Measurements from ENCODE around the gene PSMB4. TPM values are rescaled to one million over a fixed set of nuclear protein-coding genes. Genes with fewer than 3 reads are reported as not detected.

PSMB4 gene
- total RNA-seq, 1 experiment from 2014 or later = 414 TPM

DNA sequence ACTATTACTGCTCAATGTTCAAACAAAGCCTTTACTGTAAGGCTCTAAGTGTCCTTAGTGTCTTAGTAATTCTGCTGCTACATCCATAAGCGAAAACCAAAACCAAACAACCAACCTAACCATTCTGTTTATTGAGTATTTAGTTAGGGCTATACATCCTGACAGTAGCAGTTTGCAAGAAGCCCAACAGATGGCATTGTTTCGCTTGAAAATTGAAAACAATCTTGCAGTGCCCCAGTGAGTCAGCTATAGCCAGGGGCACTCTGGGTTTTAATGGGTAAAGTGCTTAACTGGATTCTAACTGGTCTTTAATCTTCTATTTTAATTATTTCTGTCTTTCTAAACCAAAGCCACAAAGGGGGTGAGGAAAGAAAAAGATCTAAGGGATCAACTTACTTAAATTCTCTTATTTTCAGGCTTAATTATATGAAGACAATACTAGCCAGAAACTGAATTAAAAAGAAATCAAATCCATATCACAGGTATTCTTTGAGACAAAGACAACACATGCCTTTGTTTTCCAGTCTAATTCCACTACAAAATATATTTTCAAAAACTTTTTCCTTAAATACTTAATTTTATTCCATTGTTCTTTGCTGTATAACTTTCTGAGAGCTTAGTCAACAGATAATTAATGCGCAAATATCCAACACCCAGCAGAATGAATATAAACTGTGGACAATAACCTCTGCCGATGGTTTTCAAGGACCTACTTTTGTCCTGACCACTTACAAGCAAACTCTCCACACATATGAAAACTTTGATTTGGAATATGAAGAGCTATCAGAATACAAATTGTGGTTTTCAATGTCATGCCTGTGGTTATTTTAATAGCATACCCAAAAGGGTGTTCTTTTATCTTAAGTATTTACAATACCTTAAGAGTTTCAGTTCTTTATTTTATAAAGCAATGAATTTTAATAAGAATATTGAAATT is 44.7 kb downstream of the PSMB4 start:
- peak overlapping the region; percentile 92; the same call in 1 of the 2 replicates for H3K27ac Mint-ChIP-seq
- TF ChIP-seq, protein P1, sequence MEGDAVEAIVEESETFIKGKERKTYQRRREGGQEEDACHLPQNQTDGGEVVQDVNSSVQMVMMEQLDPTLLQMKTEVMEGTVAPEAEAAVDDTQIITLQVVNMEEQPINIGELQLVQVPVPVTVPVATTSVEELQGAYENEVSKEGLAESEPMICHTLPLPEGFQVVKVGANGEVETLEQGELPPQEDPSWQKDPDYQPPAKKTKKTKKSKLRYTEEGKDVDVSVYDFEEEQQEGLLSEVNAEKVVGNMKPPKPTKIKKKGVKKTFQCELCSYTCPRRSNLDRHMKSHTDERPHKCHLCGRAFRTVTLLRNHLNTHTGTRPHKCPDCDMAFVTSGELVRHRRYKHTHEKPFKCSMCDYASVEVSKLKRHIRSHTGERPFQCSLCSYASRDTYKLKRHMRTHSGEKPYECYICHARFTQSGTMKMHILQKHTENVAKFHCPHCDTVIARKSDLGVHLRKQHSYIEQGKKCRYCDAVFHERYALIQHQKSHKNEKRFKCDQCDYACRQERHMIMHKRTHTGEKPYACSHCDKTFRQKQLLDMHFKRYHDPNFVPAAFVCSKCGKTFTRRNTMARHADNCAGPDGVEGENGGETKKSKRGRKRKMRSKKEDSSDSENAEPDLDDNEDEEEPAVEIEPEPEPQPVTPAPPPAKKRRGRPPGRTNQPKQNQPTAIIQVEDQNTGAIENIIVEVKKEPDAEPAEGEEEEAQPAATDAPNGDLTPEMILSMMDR (IDR thresholded peaks at IDR 0.05) = peak; percentile 43
- TF ChIP-seq ZNF423 (CRISPR knock-in tag; IDR thresholded peaks at IDR 0.05) = no peak
- no peak for TF ChIP-seq ZNF263 (CRISPR knock-in tag; IDR thresholded peaks at IDR 0.05; ENCODE audit: low read depth)
- TF ChIP-seq, protein P2, sequence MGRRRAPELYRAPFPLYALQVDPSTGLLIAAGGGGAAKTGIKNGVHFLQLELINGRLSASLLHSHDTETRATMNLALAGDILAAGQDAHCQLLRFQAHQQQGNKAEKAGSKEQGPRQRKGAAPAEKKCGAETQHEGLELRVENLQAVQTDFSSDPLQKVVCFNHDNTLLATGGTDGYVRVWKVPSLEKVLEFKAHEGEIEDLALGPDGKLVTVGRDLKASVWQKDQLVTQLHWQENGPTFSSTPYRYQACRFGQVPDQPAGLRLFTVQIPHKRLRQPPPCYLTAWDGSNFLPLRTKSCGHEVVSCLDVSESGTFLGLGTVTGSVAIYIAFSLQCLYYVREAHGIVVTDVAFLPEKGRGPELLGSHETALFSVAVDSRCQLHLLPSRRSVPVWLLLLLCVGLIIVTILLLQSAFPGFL (CRISPR knock-in tag; IDR thresholded peaks at IDR 0.05; ENCODE audit: borderline replicate concordance) = no peak
- no peak for TF ChIP-seq ZNF232 (CRISPR knock-in tag; IDR thresholded peaks at IDR 0.05)
- CTCF ChIA-PET = interaction anchor here (0.6 to 1.9 kb wide), 19 partner anchors 10 to 392 kb away, joined by 3 to 12 read pairs (median 4); partner anchors contain the start of genes CGN and TUFT1
- no peak overlapping the region for H3K4me3 Mint-ChIP-seq
- POLR2A ChIA-PET = interaction anchor here (1.0 kb wide), 1 partner anchor 67 kb away, joined by 5 read pairs; the partner anchor contains the start of gene CGN
- no peaks in the 10 kb centered on the region for H3K9me3 Mint-ChIP-seq
- H3K36me3 Mint-ChIP-seq = peaks cover 21% of the 10 kb centered on the region
- peak; percentile 91 for ATAC-seq
- peaks cover 18% of the 10 kb centered on the region for H3K4me1 Mint-ChIP-seq
- H3K27me3 Mint-ChIP-seq (ENCODE audit: low read depth) = no peaks in the 10 kb centered on the region
- peak; percentile 46 for DNase-seq (ENCODE audit: low spot score)

DNA sequence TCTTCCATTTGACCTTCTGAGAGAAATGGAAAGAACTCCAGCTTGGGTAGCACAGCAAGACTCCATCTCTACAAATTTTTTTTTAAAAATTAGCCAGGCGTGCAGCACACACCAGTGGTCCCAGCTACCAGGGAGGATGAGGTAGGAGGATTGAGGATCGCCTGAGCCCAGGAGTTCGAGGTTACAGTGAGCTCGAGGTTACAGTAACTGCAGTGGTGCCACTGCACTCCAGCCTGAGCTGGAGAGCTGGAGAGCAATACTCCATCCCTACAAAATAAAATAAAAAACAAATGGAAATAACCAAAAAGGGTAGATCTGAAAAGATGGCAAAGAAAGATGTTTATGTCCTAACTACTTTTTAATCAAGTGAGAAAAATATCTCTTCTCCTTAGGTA is 45.4 kb downstream of the PSMB4 start:
- POLR2A ChIA-PET = no interaction called here
- Mint-ChIP-seq H3K36me3 (peaks cover 21% of the 10 kb centered on the region), H3K9me3 (no peaks in the 10 kb centered on the region), H3K27me3 (ENCODE audit: low read depth) (no peaks in the 10 kb centered on the region), H3K27ac (peak overlapping the region; percentile 79; the same call in 1 of the 2 replicates), H3K4me3 (no peak overlapping the region), H3K4me1 (peaks cover 18% of the 10 kb centered on the region)
- DNase-seq (ENCODE audit: low spot score) (no peak), ATAC-seq (peak; percentile 53; the same call in 1 of the 2 replicates)
- no peak for TF ChIP-seq PRRX2 (CRISPR knock-in tag; IDR thresholded peaks at IDR 0.05)
- TF ChIP-seq, protein P3, sequence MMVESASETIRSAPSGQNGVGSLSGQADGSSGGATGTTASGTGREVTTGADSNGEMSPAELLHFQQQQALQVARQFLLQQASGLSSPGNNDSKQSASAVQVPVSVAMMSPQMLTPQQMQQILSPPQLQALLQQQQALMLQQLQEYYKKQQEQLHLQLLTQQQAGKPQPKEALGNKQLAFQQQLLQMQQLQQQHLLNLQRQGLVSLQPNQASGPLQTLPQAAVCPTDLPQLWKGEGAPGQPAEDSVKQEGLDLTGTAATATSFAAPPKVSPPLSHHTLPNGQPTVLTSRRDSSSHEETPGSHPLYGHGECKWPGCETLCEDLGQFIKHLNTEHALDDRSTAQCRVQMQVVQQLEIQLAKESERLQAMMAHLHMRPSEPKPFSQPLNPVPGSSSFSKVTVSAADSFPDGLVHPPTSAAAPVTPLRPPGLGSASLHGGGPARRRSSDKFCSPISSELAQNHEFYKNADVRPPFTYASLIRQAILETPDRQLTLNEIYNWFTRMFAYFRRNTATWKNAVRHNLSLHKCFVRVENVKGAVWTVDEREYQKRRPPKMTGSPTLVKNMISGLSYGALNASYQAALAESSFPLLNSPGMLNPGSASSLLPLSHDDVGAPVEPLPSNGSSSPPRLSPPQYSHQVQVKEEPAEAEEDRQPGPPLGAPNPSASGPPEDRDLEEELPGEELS (CRISPR knock-in tag; IDR thresholded peaks at IDR 0.05) = no peak
- TF ChIP-seq JUN (CRISPR knock-in tag; IDR thresholded peaks at IDR 0.05) = no peak
- TF ChIP-seq, protein P4, sequence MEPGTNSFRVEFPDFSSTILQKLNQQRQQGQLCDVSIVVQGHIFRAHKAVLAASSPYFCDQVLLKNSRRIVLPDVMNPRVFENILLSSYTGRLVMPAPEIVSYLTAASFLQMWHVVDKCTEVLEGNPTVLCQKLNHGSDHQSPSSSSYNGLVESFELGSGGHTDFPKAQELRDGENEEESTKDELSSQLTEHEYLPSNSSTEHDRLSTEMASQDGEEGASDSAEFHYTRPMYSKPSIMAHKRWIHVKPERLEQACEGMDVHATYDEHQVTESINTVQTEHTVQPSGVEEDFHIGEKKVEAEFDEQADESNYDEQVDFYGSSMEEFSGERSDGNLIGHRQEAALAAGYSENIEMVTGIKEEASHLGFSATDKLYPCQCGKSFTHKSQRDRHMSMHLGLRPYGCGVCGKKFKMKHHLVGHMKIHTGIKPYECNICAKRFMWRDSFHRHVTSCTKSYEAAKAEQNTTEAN (CRISPR knock-in tag; IDR thresholded peaks at IDR 0.05) = no peak
- no peak for TF ChIP-seq NFE2L1 (CRISPR knock-in tag; IDR thresholded peaks at IDR 0.05)
- no peak for TF ChIP-seq RORB (CRISPR knock-in tag; IDR thresholded peaks at IDR 0.05)
- TF ChIP-seq ZNF138 (CRISPR knock-in tag; conservative IDR thresholded peaks at IDR 0.05) = no peak
- no peak for TF ChIP-seq IRF2 (CRISPR knock-in tag; IDR thresholded peaks at IDR 0.05; ENCODE audit: borderline replicate concordance, low read depth)
- no peak for TF ChIP-seq TEAD4 (CRISPR knock-in tag; IDR thresholded peaks at IDR 0.05)
- CTCF ChIA-PET = interaction anchor here (0.5 to 1.9 kb wide), 17 partner anchors 9 to 392 kb away, joined by 3 to 12 read pairs (median 5); partner anchors contain the start of genes CGN and TUFT1

DNA sequence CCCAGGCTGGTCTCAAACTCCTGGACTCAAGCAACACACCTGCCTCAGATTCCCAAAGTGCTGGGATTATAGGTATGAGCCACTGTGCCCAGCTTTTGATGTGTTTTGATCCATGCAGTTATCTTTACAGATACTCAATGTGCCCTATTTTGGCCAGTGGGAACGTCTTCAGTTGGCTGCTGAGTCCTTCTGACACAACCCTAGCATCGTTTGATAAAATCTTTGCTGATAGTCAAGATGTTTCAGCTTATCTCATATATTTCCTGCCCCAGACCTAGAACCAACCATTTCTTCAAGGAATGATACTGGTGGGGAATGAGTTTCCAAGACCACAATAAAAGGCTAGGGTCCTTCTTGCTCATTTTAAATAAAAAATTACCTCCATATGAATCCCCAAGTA is 48.3 kb downstream of the PSMB4 start:
- TF ChIP-seq KAT7 (CRISPR knock-in tag; IDR thresholded peaks at IDR 0.05; ENCODE audit: borderline replicate concordance) = no peak
- H3K27ac Mint-ChIP-seq = no peak overlapping the region
- ChIA-PET POLR2A (interaction anchor here (0.6 to 1.4 kb wide), 2 partner anchors 63 to 93 kb away, joined by 3 read pairs; no protein-coding TSS in a partner anchor), CTCF (interaction anchor here (1.0 kb wide), 1 partner anchor 93 kb away, joined by 4 read pairs; no protein-coding TSS in a partner anchor)
- H3K27me3 Mint-ChIP-seq (ENCODE audit: low read depth) = no peaks in the 10 kb centered on the region
- no peaks in the 10 kb centered on the region for H3K9me3 Mint-ChIP-seq
- H3K4me1 Mint-ChIP-seq = peaks cover 18% of the 10 kb centered on the region
- DNase-seq (ENCODE audit: low spot score) (no peak), ATAC-seq (no peak)
- no peak overlapping the region for H3K4me3 Mint-ChIP-seq
- H3K36me3 Mint-ChIP-seq = peaks cover 7% of the 10 kb centered on the region; the same call in 1 of the 2 replicates

Other genes with a start within 250 kb of the PSMB4 start
- 0.15 TPM in 1 of 3 replicates, not detected in the others for gene TNFAIP8L2, start 242.9 kb upstream of the PSMB4 start, total RNA-seq (2021)
- 6.3 to 7.8 TPM (median 6.9 TPM) in 3 replicates for gene LYSMD1, start 233.7 kb upstream of the PSMB4 start, total RNA-seq (2021)
- 35.3 to 45.3 TPM (median 35.8 TPM) in 3 replicates for gene SCNM1, start 233.4 kb upstream of the PSMB4 start, total RNA-seq (2021)
- 0.66 to 0.82 TPM (median 0.79 TPM) in 3 replicates for gene TMOD4, start 223.6 kb upstream of the PSMB4 start, total RNA-seq (2021)
- 87.2 to 103 TPM (median 97.6 TPM) in 3 replicates for gene VPS72, start 209.4 kb upstream of the PSMB4 start, total RNA-seq (2021)
- 77.8 to 84.8 TPM (median 81.3 TPM) in 3 replicates for gene PIP5K1A, start 201.0 kb upstream of the PSMB4 start, total RNA-seq (2021)
- gene PSMD4, start 144.8 kb upstream of the PSMB4 start, total RNA-seq (2021) = 184 to 202 TPM (median 186 TPM) in 3 replicates
- 54.1 to 56.8 TPM (median 55.1 TPM) in 3 replicates for gene ZNF687, start 117.3 kb upstream of the PSMB4 start, total RNA-seq (2021)
- gene PI4KB, start 72.2 kb upstream of the PSMB4 start, total RNA-seq (2021) = 25.6 to 33.6 TPM (median 30.5 TPM) in 3 replicates
- gene RFX5, start 52.3 kb upstream of the PSMB4 start, total RNA-seq (2021) = 59.2 to 69.2 TPM (median 67.7 TPM) in 3 replicates
- 17.9 to 23.9 TPM (median 20.2 TPM) in 3 replicates for gene SELENBP1, start 26.9 kb upstream of the PSMB4 start, total RNA-seq (2021)
- gene POGZ, start 59.9 kb downstream of the PSMB4 start, total RNA-seq (2021) = 88.1 to 107 TPM (median 105 TPM) in 3 replicates
- gene CGN, start 111.8 kb downstream of the PSMB4 start, total RNA-seq (2021) = 52.4 to 68.7 TPM (median 55.6 TPM) in 3 replicates
- gene TUFT1, start 140.7 kb downstream of the PSMB4 start, total RNA-seq (2021) = 7.7 to 8.6 TPM (median 7.9 TPM) in 3 replicates
- 50.0 to 56.0 TPM (median 50.3 TPM) in 3 replicates for gene SNX27, start 212.5 kb downstream of the PSMB4 start, total RNA-seq (2021)

Measured in WTC11 (cell line).